HG02610 (cell line): Measurements from ENCODE around the gene RBM28.

Experiments used
- ATAC-seq: cut with Tn5 transposase; IDR thresholded peaks from one replicate; pipeline ENCODE4 v1.9.1; 2021; ENCODE audit warnings: mild to moderate bottlenecking, moderate library complexity; ENCODE audit not compliant: unreplicated experiment

Gene RBM28

GRCh38 chr7:128351296-128352152, 7.8 kb upstream of the RBM28 start:
- ATAC-seq = no peak

- ATAC-seq = no peak
Measured at GRCh38 chr7:128350708-128351295, 7.1 kb upstream of the RBM28 start.

- ATAC-seq = no peak
Measured at GRCh38 chr7:128349466-128349825, 5.7 kb upstream of the RBM28 start.

GRCh38 chr7:128347647-128348097, 4.0 kb upstream of the RBM28 start:
- no peak for ATAC-seq

- ATAC-seq = no peak
Measured at GRCh38 chr7:128344431-128344774, 695 bp upstream of the RBM28 start.

- no peak for ATAC-seq
Measured at GRCh38 chr7:128341733-128342132, 2.0 kb downstream of the RBM28 start.

- ATAC-seq = no peak
Measured at GRCh38 chr7:128335730-128336129, 8.0 kb downstream of the RBM28 start.

- ATAC-seq = no peak
Measured at GRCh38 chr7:128324368-128324680, 19.4 kb downstream of the RBM28 start.

GRCh38 chr7:128323459-128324367, 20.0 kb downstream of the RBM28 start:
- no peak for ATAC-seq

GRCh38 chr7:128323040-128323439, 20.7 kb downstream of the RBM28 start:
- no peak for ATAC-seq

- no peak for ATAC-seq
Measured at GRCh38 chr7:128322040-128322643, 21.6 kb downstream of the RBM28 start.

- no peak for ATAC-seq
Measured at GRCh38 chr7:128321044-128321422, 22.7 kb downstream of the RBM28 start.

- ATAC-seq = no peak
Measured at GRCh38 chr7:128318691-128319090, 25.0 kb downstream of the RBM28 start.

GRCh38 chr7:128311013-128311412, 32.7 kb downstream of the RBM28 start:
- no peak for ATAC-seq

GRCh38 chr7:128310499-128310898, 33.2 kb downstream of the RBM28 start:
- ATAC-seq = no peak

- no peak for ATAC-seq
Measured at GRCh38 chr7:128309976-128310375, 33.7 kb downstream of the RBM28 start.

GRCh38 chr7:128309124-128309523, 34.6 kb downstream of the RBM28 start:
- ATAC-seq = no peak

GRCh38 chr7:128307061-128307460, 36.6 kb downstream of the RBM28 start:
- no peak for ATAC-seq

- no peak for ATAC-seq
Measured at GRCh38 chr7:128304212-128304611, 39.5 kb downstream of the RBM28 start.

- ATAC-seq = no peak
Measured at GRCh38 chr7:128303643-128304042, 40.1 kb downstream of the RBM28 start.

GRCh38 chr7:128303133-128303532, 40.6 kb downstream of the RBM28 start:
- ATAC-seq = no peak
